Measurements from ENCODE around the gene ENGASE. TPM values are rescaled to one million over a fixed set of nuclear protein-coding genes. Genes with fewer than 3 reads are reported as not detected.

ENGASE gene
- total and polyA plus RNA-seq, 2 experiments from 2014 or later = 9.0 to 27.1 TPM

DNA sequence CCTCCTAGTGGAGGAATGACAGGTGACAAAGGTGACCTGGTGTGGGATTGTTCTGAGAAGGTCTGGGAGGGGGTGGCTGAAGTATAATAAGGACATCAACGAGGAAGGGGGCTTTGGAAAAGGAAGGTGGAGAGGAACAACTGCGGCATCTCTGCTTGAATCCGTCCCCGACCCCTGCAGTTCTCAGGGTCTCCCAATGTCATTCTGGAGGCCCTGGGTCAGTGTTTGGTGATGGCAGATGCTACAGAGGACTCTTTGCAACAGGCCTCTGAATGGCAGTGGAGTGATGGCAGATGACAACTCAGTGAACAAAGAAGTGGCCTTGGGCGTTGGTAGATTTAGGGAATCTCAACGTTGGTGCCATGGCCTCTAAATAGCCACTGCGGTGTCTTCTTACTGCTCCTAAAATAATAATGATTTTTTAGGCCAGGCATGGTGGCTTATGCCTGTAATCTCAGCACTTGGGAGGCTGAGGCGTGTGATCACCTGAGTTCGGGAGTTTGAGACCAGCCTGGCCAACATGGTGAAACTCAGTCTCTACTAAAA, 1.3 kb downstream of the ENGASE start (continued):
- TF ChIP-seq, protein P1, sequence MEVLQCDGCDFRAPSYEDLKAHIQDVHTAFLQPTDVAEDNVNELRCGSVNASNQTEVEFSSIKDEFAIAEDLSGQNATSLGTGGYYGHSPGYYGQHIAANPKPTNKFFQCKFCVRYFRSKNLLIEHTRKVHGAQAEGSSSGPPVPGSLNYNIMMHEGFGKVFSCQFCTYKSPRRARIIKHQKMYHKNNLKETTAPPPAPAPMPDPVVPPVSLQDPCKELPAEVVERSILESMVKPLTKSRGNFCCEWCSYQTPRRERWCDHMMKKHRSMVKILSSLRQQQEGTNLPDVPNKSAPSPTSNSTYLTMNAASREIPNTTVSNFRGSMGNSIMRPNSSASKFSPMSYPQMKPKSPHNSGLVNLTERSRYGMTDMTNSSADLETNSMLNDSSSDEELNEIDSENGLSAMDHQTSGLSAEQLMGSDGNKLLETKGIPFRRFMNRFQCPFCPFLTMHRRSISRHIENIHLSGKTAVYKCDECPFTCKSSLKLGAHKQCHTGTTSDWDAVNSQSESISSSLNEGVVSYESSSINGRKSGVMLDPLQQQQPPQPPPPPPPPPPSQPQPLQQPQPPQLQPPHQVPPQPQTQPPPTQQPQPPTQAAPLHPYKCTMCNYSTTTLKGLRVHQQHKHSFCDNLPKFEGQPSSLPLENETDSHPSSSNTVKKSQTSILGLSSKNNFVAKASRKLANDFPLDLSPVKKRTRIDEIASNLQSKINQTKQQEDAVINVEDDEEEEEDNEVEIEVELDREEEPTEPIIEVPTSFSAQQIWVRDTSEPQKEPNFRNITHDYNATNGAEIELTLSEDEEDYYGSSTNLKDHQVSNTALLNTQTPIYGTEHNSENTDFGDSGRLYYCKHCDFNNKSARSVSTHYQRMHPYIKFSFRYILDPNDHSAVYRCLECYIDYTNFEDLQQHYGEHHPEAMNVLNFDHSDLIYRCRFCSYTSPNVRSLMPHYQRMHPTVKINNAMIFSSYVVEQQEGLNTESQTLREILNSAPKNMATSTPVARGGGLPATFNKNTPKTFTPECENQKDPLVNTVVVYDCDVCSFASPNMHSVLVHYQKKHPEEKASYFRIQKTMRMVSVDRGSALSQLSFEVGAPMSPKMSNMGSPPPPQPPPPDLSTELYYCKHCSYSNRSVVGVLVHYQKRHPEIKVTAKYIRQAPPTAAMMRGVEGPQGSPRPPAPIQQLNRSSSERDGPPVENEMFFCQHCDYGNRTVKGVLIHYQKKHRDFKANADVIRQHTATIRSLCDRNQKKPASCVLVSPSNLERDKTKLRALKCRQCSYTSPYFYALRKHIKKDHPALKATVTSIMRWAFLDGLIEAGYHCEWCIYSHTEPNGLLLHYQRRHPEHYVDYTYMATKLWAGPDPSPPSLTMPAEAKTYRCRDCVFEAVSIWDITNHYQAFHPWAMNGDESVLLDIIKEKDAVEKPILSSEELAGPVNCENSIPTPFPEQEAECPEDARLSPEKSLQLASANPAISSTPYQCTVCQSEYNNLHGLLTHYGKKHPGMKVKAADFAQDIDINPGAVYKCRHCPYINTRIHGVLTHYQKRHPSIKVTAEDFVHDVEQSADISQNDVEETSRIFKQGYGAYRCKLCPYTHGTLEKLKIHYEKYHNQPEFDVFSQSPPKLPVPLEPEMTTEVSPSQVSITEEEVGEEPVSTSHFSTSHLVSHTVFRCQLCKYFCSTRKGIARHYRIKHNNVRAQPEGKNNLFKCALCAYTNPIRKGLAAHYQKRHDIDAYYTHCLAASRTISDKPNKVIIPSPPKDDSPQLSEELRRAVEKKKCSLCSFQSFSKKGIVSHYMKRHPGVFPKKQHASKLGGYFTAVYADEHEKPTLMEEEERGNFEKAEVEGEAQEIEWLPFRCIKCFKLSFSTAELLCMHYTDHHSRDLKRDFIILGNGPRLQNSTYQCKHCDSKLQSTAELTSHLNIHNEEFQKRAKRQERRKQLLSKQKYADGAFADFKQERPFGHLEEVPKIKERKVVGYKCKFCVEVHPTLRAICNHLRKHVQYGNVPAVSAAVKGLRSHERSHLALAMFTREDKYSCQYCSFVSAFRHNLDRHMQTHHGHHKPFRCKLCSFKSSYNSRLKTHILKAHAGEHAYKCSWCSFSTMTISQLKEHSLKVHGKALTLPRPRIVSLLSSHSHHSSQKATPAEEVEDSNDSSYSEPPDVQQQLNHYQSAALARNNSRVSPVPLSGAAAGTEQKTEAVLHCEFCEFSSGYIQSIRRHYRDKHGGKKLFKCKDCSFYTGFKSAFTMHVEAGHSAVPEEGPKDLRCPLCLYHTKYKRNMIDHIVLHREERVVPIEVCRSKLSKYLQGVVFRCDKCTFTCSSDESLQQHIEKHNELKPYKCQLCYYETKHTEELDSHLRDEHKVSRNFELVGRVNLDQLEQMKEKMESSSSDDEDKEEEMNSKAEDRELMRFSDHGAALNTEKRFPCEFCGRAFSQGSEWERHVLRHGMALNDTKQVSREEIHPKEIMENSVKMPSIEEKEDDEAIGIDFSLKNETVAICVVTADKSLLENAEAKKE (CRISPR knock-in tag; IDR thresholded peaks at IDR 0.05) = no peak
- no peak for TF ChIP-seq ZNF331 (CRISPR knock-in tag; IDR thresholded peaks at IDR 0.05; ENCODE audit: low read depth)

DNA sequence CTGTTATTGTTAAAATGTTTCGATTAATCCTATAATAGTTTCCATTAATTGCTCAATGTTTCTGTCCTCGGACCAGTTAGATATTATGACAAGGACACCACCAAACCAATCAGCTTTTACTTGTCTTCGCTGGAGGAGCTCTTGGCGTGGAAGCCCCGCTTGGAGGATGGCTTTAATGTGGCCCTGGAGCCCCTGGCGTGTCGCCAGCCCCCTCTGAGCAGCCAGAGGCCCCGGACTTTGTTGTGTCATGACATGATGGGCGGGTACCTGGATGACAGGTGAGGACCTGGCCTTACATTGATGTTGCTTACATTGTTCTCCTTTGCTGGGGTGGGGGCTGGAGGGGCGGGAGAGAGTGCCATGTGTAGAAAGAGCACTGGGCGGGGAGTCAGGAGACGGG, 3.0 kb downstream of the ENGASE start:
- peaks cover 9% of the 10 kb centered on the region for H4K20me1 ChIP-seq (replicated peaks; ENCODE audit: insufficient read depth)
- H3K27me3 Mint-ChIP-seq (ENCODE audit: insufficient read depth, low read depth, poor library complexity) = peaks cover 9% of the 10 kb centered on the region
- H3K4me3 Mint-ChIP-seq = no peak overlapping the region
- no peak for ATAC-seq
- H3K4me2 ChIP-seq = no peak overlapping the region
- no peak overlapping the region for H3K27ac ChIP-seq (ENCODE audit: low read depth)
- H3K9me2 ChIP-seq (ENCODE audit: insufficient read depth) = no peaks in the 10 kb centered on the region
- no peak overlapping the region for H3K4me3 ChIP-seq
- H3K4me1 ChIP-seq (ENCODE audit: insufficient read depth) = peaks cover 7% of the 10 kb centered on the region; the same call in 1 of the 2 replicates
- H3K36me3 Mint-ChIP-seq (ENCODE audit: low read depth) = peaks cover 36% of the 10 kb centered on the region
- H2AFZ ChIP-seq = no peak overlapping the region
- DNase-seq (ENCODE audit: low spot score) = no peak
- no peaks in the 10 kb centered on the region for H3F3A ChIP-seq (replicated peaks; ENCODE audit: low read depth)
- H3K27ac Mint-ChIP-seq = no peak overlapping the region
- peaks cover 4% of the 10 kb centered on the region; the same call in 1 of the 3 replicates for H3K9me3 Mint-ChIP-seq
- no peak for TF ChIP-seq ZNF114 (CRISPR knock-in tag; IDR thresholded peaks at IDR 0.05)
- TF ChIP-seq, protein P2, sequence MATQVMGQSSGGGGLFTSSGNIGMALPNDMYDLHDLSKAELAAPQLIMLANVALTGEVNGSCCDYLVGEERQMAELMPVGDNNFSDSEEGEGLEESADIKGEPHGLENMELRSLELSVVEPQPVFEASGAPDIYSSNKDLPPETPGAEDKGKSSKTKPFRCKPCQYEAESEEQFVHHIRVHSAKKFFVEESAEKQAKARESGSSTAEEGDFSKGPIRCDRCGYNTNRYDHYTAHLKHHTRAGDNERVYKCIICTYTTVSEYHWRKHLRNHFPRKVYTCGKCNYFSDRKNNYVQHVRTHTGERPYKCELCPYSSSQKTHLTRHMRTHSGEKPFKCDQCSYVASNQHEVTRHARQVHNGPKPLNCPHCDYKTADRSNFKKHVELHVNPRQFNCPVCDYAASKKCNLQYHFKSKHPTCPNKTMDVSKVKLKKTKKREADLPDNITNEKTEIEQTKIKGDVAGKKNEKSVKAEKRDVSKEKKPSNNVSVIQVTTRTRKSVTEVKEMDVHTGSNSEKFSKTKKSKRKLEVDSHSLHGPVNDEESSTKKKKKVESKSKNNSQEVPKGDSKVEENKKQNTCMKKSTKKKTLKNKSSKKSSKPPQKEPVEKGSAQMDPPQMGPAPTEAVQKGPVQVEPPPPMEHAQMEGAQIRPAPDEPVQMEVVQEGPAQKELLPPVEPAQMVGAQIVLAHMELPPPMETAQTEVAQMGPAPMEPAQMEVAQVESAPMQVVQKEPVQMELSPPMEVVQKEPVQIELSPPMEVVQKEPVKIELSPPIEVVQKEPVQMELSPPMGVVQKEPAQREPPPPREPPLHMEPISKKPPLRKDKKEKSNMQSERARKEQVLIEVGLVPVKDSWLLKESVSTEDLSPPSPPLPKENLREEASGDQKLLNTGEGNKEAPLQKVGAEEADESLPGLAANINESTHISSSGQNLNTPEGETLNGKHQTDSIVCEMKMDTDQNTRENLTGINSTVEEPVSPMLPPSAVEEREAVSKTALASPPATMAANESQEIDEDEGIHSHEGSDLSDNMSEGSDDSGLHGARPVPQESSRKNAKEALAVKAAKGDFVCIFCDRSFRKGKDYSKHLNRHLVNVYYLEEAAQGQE (IDR thresholded peaks at IDR 0.05; ENCODE audit: unreplicated experiment) = no peak
- TF ChIP-seq STAT1 (IDR thresholded peaks at IDR 0.05; ENCODE audit: unreplicated experiment) = no peak
- no peak for TF ChIP-seq CREB1 (CRISPR knock-in tag; IDR thresholded peaks at IDR 0.05; ENCODE audit: low read depth)
- no peak for TF ChIP-seq JUNB (IDR thresholded peaks at IDR 0.05; ENCODE audit: unreplicated experiment)
- H3K27me3 ChIP-seq (ENCODE audit: insufficient read depth) = no peaks in the 10 kb centered on the region
- H3K79me2 ChIP-seq (replicated peaks; ENCODE audit: insufficient read depth) = no peaks in the 10 kb centered on the region
- peaks cover 8% of the 10 kb centered on the region; the same call in 2 of the 3 replicates for H3K4me1 Mint-ChIP-seq
- H3K36me3 ChIP-seq (ENCODE audit: insufficient read depth) = peaks cover 3% of the 10 kb centered on the region; the same call in 1 of the 2 replicates

Data from GM23338 (cell line).